SU-DHL-6 (cell line): Measurements from ENCODE around the gene LRATD1.

ENCODE experiments used
- EZH2phosphoT487 ChIP-seq: fragments of 200-600 bp; sonication (generic), shearing (Covaris generic); conservative IDR thresholded peaks from 2 replicates; pipeline ENCODE4 v1.6.1; 2018; ENCODE audit warnings: mild to moderate bottlenecking, antibody characterized with exemption, low read length, moderate library complexity, mixed read lengths
- TF ChIP-seq, protein P1 (sequence below): fragments of 200-600 bp; sonication (generic); IDR thresholded peaks from one replicate; pipeline ENCODE4 v1.5.1; 2017; ENCODE audit warnings: antibody characterized with exemption, mild to moderate bottlenecking, low read length, moderate library complexity; ENCODE audit not compliant: insufficient read depth, poor library complexity, severe bottlenecking

DNA sequence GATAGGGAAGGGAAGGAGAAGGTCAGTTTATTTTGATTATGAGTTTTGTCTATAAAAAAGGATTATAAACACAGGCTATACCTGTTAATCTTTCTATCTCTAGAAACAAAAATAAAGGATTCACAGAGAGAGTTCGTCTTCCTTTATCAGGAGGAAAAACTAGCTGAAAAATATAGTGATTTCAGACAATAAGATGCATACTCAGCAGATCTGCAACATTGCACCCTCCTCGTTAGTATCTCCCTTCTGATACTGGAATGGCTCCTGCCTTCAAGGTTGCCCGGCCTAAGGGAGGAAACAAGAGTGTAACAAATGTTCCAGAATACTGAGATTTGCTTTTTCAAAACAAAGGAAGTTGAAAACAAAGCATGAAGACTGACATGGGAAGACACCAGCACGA is 48.7 kb upstream of the LRATD1 start:
- TF ChIP-seq, protein P1, sequence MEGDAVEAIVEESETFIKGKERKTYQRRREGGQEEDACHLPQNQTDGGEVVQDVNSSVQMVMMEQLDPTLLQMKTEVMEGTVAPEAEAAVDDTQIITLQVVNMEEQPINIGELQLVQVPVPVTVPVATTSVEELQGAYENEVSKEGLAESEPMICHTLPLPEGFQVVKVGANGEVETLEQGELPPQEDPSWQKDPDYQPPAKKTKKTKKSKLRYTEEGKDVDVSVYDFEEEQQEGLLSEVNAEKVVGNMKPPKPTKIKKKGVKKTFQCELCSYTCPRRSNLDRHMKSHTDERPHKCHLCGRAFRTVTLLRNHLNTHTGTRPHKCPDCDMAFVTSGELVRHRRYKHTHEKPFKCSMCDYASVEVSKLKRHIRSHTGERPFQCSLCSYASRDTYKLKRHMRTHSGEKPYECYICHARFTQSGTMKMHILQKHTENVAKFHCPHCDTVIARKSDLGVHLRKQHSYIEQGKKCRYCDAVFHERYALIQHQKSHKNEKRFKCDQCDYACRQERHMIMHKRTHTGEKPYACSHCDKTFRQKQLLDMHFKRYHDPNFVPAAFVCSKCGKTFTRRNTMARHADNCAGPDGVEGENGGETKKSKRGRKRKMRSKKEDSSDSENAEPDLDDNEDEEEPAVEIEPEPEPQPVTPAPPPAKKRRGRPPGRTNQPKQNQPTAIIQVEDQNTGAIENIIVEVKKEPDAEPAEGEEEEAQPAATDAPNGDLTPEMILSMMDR, result no peak
- no peak for TF ChIP-seq EZH2phosphoT487
